Activated CD4-positive, alpha-beta T cell treated with anti-CD3 and anti-CD28 coated beads for 24 hours (primary cell): Measurements from ENCODE around the gene FRMD4B.

Experiments
- DNase-seq, 2 donors: peaks; one replicate each; pipeline ENCODE4 v3.0.0-alpha.2; 2020; ENCODE audit warnings: low read depth in 2 of 2

The FRMD4B gene

GRCh38 chr3:69174871-69175737 lies 210.8 kb downstream of the FRMD4B start:
- DNase-seq: no peak

DNA sequence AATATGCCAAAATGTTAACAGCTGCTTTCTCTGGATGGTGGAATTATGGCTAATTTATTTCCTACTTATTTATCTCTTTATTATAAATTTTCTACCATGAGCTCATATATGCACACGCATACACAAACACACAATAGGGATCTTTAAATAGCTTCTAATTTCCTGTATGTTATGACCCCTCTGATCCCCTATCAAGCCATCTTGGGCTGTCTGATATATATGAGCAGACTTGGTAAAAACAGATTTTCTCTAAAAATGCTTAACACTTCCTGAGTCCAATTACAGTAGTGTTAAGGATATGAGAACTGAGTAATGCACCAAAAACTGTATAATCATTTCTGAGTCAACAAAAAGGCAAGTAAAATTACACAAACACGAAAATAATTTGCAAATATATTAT lies 211.4 kb downstream of the FRMD4B start:
- DNase-seq: no peak

GRCh38 chr3:69172058-69172457 lies 213.8 kb downstream of the FRMD4B start:
- DNase-seq: no peak

GRCh38 chr3:69166446-69166845 lies 219.4 kb downstream of the FRMD4B start:
- DNase-seq: no peak

DNA sequence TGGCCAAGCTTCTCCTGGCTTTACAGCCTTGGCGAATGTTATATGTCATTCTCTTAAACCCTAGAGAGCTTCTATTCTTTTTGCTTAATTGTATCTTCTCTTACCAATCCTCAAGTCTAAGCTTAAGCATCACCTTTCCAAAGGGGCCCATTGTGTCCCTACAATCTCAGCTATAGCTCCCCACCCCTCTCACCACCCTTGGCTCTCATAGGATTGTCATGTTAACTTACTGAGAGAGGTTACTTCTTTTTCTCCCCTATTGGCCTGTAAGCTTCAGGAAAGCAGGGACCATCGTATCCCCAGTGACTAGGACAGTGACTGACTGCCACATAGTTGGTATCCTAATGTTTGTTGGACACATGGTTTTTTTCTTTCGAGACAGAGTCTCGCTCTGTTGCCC lies 220.1 kb downstream of the FRMD4B start:
- DNase-seq: no peak

GRCh38 chr3:69164296-69164695 lies 221.6 kb downstream of the FRMD4B start:
- no peak for DNase-seq

DNA sequence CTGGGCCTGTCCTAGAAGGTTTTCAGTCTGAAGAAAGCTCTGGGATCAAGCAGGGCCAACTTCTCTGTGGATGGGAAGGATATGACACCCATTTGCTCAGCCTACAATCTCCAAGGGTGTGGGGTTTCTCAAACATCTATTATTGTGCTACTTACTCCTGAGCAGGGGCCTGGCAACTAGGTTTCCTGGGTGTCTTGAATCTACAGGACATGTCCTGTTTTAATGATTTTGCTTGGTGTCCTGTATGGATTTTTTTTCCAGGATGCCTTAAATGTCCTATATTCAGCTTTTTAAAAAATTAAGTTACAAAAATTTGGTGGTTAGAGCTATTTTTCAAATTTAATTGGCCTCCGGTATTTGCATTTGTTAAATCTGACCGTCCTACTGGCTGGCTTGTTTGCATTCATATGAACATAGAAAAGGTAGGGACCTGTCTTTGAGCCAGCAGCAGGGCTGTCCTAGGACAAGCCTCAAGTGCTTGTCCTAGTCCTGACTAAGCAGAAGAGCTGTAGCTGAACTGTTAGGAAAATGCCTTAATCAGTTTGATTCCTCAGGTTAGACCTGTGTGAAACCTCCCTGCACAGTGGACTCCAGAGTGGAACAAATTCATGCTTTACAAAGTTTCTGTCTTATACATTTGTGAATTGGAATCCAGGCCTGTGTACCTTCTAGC lies 223.4 kb downstream of the FRMD4B start:
- no peak for DNase-seq

DNA sequence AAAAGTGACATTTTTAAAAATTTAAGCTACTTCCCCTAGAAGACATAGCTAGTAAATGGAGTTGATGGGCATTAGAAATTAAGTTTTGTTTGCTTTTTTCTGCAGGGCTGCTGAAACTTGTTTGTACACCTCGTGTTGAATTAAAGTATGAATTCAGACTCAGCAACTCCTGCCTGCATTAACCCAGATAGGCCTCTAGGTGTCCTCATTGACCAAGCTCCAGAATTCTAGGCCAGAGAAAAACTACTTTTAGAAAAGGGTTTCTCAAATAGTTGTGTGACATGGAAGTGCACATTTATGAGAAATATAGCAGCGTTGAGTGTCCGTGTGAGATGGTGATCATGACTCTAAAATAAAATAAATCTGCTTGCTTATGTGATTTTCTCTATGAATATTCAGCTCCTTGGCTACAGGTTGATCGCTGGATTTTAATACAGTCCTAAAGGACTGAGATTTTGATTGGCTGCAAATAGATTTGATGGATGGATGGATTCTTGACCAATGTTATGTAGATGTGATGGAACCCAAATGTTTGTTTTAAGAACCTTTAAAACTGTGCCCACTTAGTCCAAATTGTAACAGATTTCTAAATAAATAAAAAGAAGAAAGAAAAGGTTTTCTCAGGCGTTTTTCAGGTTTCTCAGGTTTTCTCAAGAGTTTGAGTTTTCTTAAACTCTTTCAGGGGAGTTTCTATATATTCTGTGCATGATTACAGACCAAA lies 224.1 kb downstream of the FRMD4B start:
- DNase-seq: peak in 1 of 2 donors; percentile 20

- no peak for DNase-seq
Measured at GRCh38 chr3:69160525-69160924, 225.4 kb downstream of the FRMD4B start.

GRCh38 chr3:69160107-69160506 lies 225.8 kb downstream of the FRMD4B start:
- no peak for DNase-seq

- DNase-seq: no peak
Measured at GRCh38 chr3:69149586-69149985, 236.3 kb downstream of the FRMD4B start.

DNA sequence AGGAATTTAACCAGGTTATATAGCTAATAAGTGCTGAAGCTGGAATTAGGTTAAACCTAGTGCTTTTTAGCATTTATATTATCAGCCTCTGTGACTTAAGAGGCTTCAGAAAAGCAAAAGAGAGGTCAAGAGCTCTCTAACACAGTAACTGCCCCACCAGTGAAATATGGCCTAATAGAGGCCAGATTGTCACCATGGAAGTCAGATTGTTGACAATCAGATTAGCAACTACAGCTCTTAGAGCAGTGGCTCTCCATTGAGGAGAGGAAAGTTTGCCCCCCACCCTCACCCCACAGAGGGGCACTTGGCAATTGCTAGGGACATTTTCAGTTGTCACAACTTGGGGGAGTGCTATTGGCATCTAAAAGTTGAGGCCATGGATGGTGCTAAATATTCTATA lies 240.2 kb downstream of the FRMD4B start:
- DNase-seq: no peak

DNA sequence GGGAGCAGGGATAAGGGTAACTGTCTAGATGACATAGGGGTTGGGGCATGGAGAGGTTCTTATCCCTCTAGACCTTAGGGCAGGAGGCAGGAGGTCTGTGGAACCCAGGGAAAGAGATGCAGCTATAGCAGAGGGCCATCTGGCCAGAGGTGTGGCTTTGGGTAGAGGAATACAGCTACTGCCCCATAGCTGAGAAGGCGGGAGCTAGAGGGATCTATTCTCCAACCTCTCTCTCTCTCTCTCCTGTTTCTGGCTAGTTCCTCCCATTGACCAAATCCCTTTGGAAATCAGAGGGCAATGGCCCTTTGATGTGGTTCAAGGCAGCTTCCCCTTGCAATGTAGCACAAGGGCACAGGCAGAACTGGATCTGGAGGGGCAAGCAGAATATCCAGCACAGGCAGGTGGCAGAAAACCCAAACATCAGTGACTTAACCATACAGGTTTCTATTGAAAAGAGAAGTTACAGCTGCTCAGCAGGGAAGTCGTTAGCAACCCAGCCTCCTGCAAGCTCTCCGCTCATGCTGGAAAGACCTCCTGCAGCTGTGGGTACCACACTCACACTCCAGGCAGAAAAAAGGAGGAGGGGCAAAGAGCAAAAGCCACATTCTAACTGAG lies 241.2 kb downstream of the FRMD4B start:
- DNase-seq: no peak

DNA sequence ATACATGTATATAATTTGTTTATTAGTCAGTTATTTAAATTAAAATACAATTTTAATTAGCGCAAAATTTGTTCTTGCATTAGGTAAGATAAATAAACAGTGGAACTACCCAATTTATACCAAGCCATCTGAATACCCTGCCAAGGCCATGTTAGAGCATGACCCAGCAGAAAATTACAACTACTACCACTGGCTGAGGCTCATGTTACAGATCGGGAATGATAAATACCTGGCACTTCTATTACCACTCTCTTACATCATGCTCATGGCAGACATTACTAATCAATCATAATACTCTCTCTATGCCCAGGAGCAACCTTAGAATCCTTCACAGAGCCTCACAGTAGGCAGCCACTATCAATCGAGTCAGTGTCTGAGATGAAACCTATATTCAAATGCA lies 242.3 kb downstream of the FRMD4B start:
- DNase-seq: no peak

- no peak for DNase-seq
Measured at GRCh38 chr3:69142797-69143454, 243.0 kb downstream of the FRMD4B start.

GRCh38 chr3:69142090-69142489 lies 243.8 kb downstream of the FRMD4B start:
- no peak for DNase-seq

GRCh38 chr3:69141313-69141712 lies 244.6 kb downstream of the FRMD4B start:
- DNase-seq: no peak

DNA sequence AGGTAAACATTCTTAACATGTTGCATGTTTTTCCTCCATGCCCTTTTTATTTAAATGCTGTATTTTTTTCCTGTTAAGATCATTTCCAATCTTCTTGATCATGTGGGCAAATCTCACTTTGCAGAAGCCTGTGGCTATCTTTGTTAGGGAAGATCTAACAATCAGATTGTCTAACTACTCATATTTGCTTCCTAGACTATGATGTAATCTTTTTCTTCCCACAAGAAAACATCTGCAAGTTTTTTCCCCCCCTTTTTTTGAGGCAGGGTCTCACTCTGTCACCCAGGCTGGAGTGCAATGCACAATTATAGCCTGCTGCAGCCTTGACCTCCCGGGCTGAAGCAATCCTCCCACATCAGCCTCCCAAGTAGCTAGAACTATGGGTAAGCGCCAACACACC lies 248.5 kb downstream of the FRMD4B start:
- no peak for DNase-seq

GRCh38 chr3:69137005-69137404 lies 248.9 kb downstream of the FRMD4B start:
- DNase-seq: no peak

DNA sequence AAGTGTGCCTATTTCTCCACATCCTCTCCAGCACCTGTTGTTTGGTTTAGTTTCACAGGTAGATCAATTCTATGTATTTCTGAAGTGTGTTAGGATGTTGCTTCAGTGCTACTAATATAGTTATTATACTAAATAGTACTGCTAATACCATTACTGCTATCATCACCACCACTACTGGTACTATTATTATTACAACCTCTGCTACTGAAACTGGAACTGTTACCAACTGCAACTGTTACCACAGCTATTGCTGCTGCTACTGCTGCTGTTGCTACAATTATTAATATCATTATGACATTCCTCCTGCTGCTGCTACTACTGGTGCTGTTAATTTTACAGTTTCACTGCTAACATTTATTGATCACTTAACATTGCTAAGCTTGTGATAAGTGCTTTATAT lies 255.2 kb downstream of the FRMD4B start:
- DNase-seq: no peak

GRCh38 chr3:69129531-69129930 lies 256.4 kb downstream of the FRMD4B start:
- DNase-seq: no peak

- DNase-seq: no peak
Measured at GRCh38 chr3:69128509-69128908, 257.4 kb downstream of the FRMD4B start.
